ENCODE results near the gene FTMT. TPM values are rescaled to one million over a fixed set of nuclear protein-coding genes. Genes with fewer than 3 reads are reported as not detected.

Gene FTMT
- total RNA-seq, 1 donor from 2014 or later = not detected

Other genes starting within 250 kb of the FTMT start
- gene SRFBP1, start 110.1 kb downstream of the FTMT start, total RNA-seq = 11.4 and 16.3 TPM in 2 replicates
- 31.0 and 164 TPM in 2 replicates for gene LOX, start 226.4 kb downstream of the FTMT start, total RNA-seq

Measured in glomerular endothelial cell (primary cell).